Endometrial microvascular endothelial cells (primary cell): Measurements from ENCODE around the gene ZNF454. TPM values are rescaled to one million over a fixed set of nuclear protein-coding genes. Genes with fewer than 3 reads are reported as not detected.

Experiments
- in situ Hi-C: cut with HindIII; loops from 2 replicates; pipeline ENCODE4 v1.10.0; 2017; ENCODE audit warnings: low sequenced_read_pairs, low pct_unique_long_range_greater_than_20kb; ENCODE audit errors: inconsistent ontology term
- total RNA-seq: library from RNA; depleted of rRNA; stranded (reverse); fragments of >200 nt; gene quantifications from one replicate; pipeline ENCODE4 v1.2.3, GENCODE V29; 2015; ENCODE audit errors: inconsistent ontology term

ZNF454 gene
- total RNA-seq, 1 donor from 2014 or later, result not detected

DNA sequence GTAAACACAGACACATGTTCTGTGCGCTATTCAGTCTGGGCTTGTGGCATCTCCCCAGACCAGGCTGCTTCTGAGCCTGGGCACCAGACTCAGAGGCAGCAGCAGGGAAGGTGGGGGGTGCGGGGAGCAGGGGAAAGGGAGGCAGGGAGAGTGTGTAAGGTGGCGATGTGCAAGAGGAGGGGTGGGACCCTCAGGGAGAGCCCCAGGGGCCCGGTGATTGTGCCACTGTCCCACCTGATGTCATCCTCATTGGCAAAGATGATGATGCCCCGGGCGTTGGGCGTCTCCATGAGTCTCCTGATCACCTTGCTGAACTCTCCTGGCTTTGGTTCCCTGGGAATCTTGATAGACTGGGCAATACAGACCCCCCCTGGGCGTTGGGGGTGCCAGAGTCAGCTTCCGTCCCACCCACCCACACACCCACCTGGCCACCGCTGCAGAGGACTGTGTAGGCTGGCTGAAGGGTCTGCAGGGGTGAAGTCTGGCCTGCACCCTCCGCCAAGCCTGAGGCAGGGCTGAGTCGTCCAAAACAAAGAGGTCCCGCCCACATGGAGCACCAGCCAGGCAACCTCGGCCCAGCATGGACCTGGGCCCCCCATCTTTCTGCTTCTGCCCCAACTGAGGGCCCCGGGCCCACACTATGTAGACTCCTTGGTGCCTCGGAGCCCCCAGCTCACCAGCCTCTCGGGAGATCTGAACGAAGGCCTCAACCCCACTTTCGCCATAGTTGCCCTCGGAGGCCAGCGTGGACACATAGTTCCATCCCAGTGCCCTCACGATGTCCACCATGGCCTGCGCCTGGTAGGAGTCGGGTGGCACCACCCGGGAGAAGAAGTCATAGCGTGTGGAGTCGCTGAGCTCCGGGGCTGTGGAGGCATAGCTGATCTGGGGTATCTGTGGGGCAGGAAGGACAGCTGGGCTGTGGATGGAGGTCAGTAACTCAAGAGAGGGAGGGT, 50.5 kb downstream of the ZNF454 start:
- in situ Hi-C loops, result no loop called here

DNA sequence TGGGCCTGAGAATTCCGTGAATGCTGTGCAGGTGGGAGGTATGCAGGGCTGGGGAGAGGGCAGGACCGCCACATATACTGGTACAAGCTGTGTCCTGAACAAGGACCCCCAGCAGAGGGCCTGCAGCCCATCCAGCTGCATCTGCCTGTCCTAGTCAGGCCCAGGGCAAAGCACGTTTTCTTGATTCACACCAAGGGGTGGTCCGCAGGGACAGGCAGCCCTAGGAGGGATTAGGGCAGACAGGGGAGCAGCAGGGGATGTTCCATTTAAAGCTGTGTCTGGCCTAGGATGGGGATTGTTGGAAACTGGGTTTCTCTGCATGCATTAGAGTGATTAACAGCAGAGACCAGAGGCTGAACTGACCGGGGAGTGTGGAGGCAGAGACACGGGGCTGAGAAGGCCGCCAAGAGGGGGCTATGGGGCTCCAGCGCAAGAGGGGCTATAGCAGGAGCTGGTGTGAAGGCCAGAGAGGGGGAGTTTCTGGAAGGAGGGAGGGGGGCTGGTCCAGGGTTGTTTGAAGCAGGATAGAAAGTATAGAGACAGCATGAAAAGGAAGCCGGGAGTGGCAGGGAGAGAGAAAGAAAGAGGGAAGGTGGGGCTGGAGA, 51.4 kb downstream of the ZNF454 start:
- in situ Hi-C loops, result no loop called here

DNA sequence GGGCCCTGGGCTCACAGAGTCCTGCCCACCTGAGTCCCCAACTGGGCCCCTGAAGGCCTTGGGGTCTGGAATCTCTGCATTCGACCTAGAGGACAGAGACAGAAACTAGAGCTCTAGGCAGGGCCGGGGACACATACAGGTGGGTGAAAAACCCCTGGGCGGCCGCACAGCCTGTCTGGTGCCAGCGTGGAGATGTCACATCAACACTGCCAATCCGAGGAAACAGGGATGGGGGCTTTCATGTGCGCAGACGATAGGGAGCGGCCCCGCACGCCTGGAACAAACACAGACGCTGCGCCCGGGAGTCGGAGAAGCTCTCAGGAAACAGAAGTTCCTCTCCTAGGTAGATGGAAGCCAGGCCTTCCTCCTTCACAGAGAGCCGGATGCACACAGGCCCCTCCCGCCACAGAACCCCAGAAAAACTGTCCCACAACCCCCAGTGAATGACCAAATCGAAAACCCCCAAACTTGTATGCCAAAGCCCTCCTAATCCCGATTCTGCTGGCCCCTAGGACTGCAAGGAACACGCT, 52.3 kb downstream of the ZNF454 start:
- in situ Hi-C loops, result no loop called here

DNA sequence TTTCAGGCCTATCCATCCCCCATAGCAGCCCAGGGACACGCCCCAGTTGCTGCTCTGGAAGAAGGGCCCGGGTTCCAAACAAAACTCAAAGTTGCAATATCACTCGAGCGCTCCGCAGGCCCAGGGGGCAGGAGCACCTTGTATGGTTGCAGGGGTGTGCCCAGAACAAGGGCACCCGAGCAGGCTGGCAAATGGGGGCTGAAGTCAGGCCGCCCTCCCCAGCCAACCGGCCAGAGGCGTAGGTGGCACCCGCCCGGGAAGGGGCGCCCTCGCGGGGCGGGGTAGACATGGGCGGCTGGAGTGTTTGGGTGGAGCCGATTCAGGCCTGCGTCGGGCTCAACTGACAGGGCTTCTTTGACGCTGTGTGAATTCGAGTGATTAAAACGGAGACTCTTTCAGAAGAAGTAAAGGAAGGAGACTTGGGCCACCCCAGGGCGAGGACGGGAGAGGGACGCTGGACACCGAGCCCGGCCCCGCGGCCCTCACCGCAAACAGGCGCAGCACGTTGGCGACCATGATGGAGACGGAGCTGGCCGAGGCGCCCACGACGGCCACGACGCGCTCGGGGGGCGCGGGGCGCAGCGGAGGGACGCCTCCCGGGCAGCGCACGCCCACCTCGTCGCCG, 53.1 kb downstream of the ZNF454 start:
- in situ Hi-C loops, result no loop called here

DNA sequence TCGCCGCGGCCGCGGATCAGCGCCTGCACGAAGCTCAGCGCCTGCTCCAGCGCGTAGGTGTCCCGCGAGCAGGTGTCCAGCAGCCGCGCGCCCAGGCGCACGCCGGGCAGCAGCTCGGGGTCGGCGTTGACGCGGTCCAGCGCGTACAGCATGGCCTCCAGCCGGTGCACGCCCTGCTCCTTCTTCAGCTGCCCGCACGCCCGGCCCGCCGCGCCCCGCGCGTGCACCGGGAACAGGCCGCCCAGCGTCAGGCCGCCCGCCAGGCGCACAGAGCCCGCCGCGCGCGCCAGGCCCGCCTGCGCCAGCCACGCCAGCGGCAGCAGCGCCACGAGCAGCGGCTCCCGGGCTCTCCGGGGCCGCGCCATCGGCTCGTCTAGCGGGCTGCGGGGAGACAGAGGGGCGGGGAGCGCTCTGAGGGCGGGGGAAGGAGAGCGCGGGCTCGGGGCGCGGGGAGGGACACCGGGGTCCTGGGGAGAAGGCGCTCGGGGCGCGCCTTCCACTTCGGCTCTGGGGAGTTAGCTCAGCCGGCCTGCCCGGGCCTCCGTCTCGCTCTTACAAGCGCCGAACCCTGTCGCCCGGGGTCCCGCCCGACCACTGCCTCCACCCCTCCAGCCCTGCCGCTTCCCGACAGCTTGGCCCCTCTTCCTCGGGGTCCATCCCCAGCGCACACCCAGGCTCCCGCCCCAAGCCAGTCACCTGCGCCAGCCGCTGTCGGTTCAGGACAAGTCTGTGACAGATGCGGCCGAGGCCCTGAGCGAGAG, 53.8 kb downstream of the ZNF454 start, which contains the start of gene GRM6:
Gene GRM6, minus strand, starts transcription at position 741 of the 761 bp plus-strand sequence. Its CDS starts 376 bp downstream, at position 365.
- in situ Hi-C loops, result no loop called here

DNA sequence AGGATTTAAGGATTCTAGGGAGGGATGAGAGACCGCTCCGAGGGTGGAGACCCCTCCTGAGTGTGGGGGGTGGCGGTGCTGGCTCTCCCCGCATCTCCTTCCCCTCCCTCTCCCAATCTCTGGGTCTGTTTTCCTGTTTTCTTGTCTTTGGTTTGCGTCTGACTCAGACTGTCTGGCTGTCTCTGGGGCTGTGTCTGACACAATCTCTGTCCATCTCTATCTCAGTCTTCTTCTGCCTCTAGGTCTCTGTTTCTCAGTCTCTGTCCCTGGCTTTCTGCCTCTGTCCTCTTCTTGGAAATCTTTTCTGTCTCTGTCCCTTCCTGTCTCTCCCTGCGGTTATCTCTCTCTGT, 54.3 kb downstream of the ZNF454 start:
- in situ Hi-C loops, result no loop called here

DNA sequence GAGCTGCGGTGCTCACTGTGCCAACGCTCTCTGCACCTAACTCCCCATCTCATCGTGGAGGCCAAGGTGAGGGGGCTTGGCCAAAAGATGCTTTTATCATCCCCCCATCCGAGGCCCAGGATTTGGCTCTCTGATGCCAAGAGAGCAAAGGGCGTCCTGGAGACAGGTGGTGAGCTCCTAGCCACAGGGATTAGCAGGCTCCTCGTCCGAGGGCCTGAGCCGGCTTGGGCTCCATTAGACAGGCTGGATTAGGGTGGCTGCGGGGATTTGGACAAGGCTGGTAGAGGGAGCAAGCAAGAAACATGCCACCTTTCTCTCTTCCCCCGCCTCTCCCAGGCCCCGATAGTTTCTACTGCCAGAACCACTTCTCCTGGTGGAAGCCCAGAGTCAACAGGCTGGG, 55.2 kb downstream of the ZNF454 start:
- in situ Hi-C loops, result no loop called here

DNA sequence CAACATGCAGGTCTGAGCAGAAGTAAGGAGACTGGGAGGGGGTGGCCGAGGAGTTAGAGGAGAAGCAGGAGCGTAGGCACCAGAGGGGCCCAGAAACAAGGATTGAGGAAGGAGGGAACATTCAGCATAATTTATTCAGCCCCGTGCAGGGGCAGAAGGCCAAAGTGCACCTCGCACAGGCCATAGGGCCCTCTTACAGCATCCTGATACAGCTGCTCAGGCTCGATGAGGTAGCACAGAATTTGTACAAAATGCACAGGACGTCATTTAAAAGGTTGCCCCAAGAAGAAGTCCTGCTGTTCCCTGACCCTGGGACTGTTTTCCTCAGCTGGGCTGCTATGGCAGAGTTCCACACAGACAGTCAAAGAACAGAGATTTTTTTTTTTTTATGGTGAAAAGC, 56.2 kb downstream of the ZNF454 start:
- in situ Hi-C loops, result no loop called here

DNA sequence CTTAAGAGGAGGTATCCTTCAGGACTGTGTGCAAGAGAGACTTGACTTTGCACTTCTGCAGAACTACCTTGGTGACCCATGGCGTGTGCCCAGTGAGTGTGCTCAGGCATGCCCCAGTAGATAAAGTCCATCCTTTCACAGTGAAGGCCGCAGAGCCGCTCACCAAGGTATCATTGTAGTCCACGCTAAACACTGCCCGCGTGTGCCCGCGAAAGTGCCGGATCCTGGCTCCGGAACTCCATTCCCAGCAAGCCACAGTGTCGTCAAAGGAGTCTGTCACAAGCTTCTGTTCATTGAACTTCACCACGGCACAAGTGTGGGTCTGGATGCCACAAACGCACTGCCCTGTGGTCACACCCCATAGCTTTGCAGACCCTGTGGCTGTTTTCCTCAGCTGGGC, 57.4 kb downstream of the ZNF454 start:
- in situ Hi-C loops, result no loop called here

DNA sequence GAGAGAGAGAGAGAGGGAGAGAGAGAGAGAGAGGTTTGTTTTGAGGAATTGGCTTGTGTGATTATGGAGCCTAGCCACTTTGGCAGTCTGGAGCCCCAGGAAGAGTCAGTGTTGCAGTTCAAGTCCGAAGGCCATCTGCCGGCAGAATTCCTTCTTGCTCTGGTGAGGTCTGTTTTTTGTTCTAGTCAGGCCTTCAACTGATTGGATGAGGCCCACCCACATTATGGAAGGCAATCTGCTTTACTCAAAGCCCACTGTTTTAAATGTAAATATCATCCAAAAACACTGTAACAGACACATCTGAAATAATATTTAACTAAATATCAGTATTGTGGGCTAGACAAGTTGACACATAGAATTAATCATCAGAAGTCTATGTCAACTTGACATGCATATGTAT, 65.6 kb downstream of the ZNF454 start:
- in situ Hi-C loops, result no loop called here

DNA sequence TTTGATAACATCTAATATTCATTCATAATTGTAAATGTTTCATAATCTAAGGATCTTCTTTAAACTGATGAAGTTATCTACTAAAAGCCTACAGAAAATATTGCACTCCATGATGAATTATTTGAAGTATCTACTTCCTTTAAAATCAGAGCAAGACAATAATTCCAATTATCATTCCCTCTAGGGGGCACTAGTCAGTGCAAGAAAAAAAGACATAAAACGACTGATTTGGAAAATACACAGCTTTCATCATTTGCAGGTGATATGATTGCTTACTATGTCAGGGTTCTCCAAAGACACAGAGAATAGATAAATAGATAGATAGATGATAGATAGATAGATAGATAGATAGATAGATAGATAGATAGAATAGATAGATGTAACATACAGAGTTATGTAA, 67.7 kb downstream of the ZNF454 start:
- in situ Hi-C loops, result no loop called here

Other genes starting within 250 kb of the ZNF454 start
- 6.8 TPM for gene ZNF354A, start 210.5 kb upstream of the ZNF454 start, total RNA-seq
- 4.8 TPM for gene ZNF354B, start 81.2 kb upstream of the ZNF454 start, total RNA-seq
- gene ZFP2, start 45.3 kb upstream of the ZNF454 start, total RNA-seq, result 0.65 TPM
- not detected for gene GRM6, start 54.1 kb downstream of the ZNF454 start, total RNA-seq
- 2.0 TPM for gene ZNF879, start 82.6 kb downstream of the ZNF454 start, total RNA-seq
- 2.5 TPM for gene ZNF354C, start 119.2 kb downstream of the ZNF454 start, total RNA-seq